ENCODE data around the gene MAD2L1BP. TPM values are rescaled to one million over a fixed set of nuclear protein-coding genes. Genes with fewer than 3 reads are reported as not detected.

MAD2L1BP gene
- total RNA-seq, 4 donors from 2014 or later, result 32.2 to 72.0 (median 58.0) TPM

- Histone ChIP-seq H3K36me3 (peaks cover 0 to 72% (median 0%) of the 10 kb centered on the region in 3 donors), H3K27me3 (no peaks in the 10 kb centered on the region), H3K4me3 (no peak overlapping the region), H3K27ac (no peak overlapping the region), H3K4me1 (peaks cover 0 to 23% (median 1%) of the 10 kb centered on the region in 4 donors), H3K9me3 (no peaks in the 10 kb centered on the region)
- no peak for DNase-seq
- TF ChIP-seq CTCF (IDR thresholded peaks at IDR 0.05) (no peak), POLR2A (IDR thresholded peaks at IDR 0.05) (no peak)
Measured at GRCh38 chr6:43679057-43679456, 43.4 kb downstream of the MAD2L1BP start.

GRCh38 chr6:43680308-43681200, 44.9 kb downstream of the MAD2L1BP start:
- peaks cover 0 to 58% (median 0%) of the 10 kb centered on the region in 3 donors for H3K36me3 ChIP-seq

GRCh38 chr6:43681303-43681702, 45.7 kb downstream of the MAD2L1BP start:
- peaks cover 0 to 37% (median 1%) of the 10 kb centered on the region in 4 donors for H3K4me1 ChIP-seq
- TF ChIP-seq CTCF (IDR thresholded peaks at IDR 0.05) (no peak), POLR2A (IDR thresholded peaks at IDR 0.05) (no peak)
- peaks cover 0 to 51% (median 0%) of the 10 kb centered on the region in 3 donors for H3K36me3 ChIP-seq
- H3K27me3 ChIP-seq, result no peaks in the 10 kb centered on the region
- DNase-seq, result no peak
- H3K9me3 ChIP-seq, result no peaks in the 10 kb centered on the region
- peak overlapping the region in 1 of 4 donors; percentile 31 for H3K27ac ChIP-seq
- H3K4me3 ChIP-seq, result no peak overlapping the region

More at GRCh38 chr6:43680308-43681200, 44.9 kb downstream of the MAD2L1BP start:
- Histone ChIP-seq H3K27me3 (no peaks in the 10 kb centered on the region), H3K4me1 (peaks cover 0 to 29% (median 1%) of the 10 kb centered on the region in 4 donors), H3K4me3 (no peak overlapping the region), H3K27ac (no peak overlapping the region), H3K9me3 (no peaks in the 10 kb centered on the region)
- DNase-seq, result no peak
- TF ChIP-seq CTCF (IDR thresholded peaks at IDR 0.05), result no peak
- TF ChIP-seq POLR2A (IDR thresholded peaks at IDR 0.05), result no peak

- H3K4me3 ChIP-seq, result no peak overlapping the region
- TF ChIP-seq POLR2A (IDR thresholded peaks at IDR 0.05) (no peak), CTCF (IDR thresholded peaks at IDR 0.05) (no peak)
- H3K9me3 ChIP-seq, result no peaks in the 10 kb centered on the region
- peaks cover 0 to 35% (median 0%) of the 10 kb centered on the region in 3 donors for H3K36me3 ChIP-seq
- DNase-seq, result no peak
- no peaks in the 10 kb centered on the region for H3K27me3 ChIP-seq
- H3K27ac ChIP-seq, result no peak overlapping the region
- peaks cover 4 to 45% (median 8%) of the 10 kb centered on the region in 4 donors for H3K4me1 ChIP-seq
Measured at GRCh38 chr6:43682724-43683429, 47.2 kb downstream of the MAD2L1BP start.

- no peak for DNase-seq
- TF ChIP-seq POLR2A (IDR thresholded peaks at IDR 0.05) (no peak), CTCF (IDR thresholded peaks at IDR 0.05) (no peak)
- no peaks in the 10 kb centered on the region for H3K9me3 ChIP-seq
- H3K4me1 ChIP-seq, result peaks cover 4 to 45% (median 9%) of the 10 kb centered on the region in 4 donors
- no peak overlapping the region for H3K27ac ChIP-seq
- H3K36me3 ChIP-seq, result peaks cover 0 to 25% (median 0%) of the 10 kb centered on the region in 3 donors
- no peak overlapping the region for H3K4me3 ChIP-seq
- H3K27me3 ChIP-seq, result no peaks in the 10 kb centered on the region
Measured at GRCh38 chr6:43683708-43684455, 48.2 kb downstream of the MAD2L1BP start.
